IPS-18c (cell line): ENCODE measurements around the gene NFAT5.
"Not testable (repeated sequence)": the region's sequence is repeated elsewhere in the genome, so short reads cannot be mapped to it uniquely, and the experiment has no call there.

Source experiments
- H3K4me3 ChIP-seq: 2 replicates; pipeline ENCODE4 v1.7.0; 2013; ENCODE audit warnings: low read depth, mild to moderate bottlenecking, low read length, moderate library complexity; ENCODE audit not compliant: insufficient read depth
- H3K9me3 ChIP-seq: one replicate; pipeline ENCODE4 v1.6.1; 2013; ENCODE audit warnings: mild to moderate bottlenecking, low read length, moderate library complexity; ENCODE audit not compliant: control insufficient read depth, insufficient read depth

Gene NFAT5

GRCh38 chr16:69729030-69729429 lies 163.3 kb downstream of the NFAT5 start:
- H3K4me3 ChIP-seq, H3K9me3 ChIP-seq: not testable (repeated sequence)

GRCh38 chr16:69731280-69731679 lies 165.5 kb downstream of the NFAT5 start:
- H3K4me3 ChIP-seq, H3K9me3 ChIP-seq: not testable (repeated sequence)

GRCh38 chr16:69732101-69732500 lies 166.3 kb downstream of the NFAT5 start:
- Histone ChIP-seq H3K9me3 (no peaks in the 10 kb centered on the region), H3K4me3 (no peak overlapping the region)

GRCh38 chr16:69741519-69741918 lies 175.8 kb downstream of the NFAT5 start:
- H3K4me3 ChIP-seq, result no peak overlapping the region
- no peaks in the 10 kb centered on the region for H3K9me3 ChIP-seq

- H3K9me3 ChIP-seq, result no peaks in the 10 kb centered on the region
- H3K4me3 ChIP-seq, result no peak overlapping the region
These were observed 176.5 kb downstream of the NFAT5 start for GRCh38 chr16:69741951-69742904.

- Histone ChIP-seq H3K9me3 (no peaks in the 10 kb centered on the region), H3K4me3 (no peak overlapping the region)
These were observed 178.8 kb downstream of the NFAT5 start for GRCh38 chr16:69744363-69745231.

- Histone ChIP-seq H3K4me3 (no peak overlapping the region), H3K9me3 (no peaks in the 10 kb centered on the region)
These were observed 179.5 kb downstream of the NFAT5 start for GRCh38 chr16:69745232-69745612.

- no peaks in the 10 kb centered on the region for H3K9me3 ChIP-seq
- no peak overlapping the region for H3K4me3 ChIP-seq
These were observed 180.2 kb downstream of the NFAT5 start for GRCh38 chr16:69745959-69746358.

GRCh38 chr16:69747115-69747514 lies 181.3 kb downstream of the NFAT5 start:
- H3K4me3 ChIP-seq, result no peak overlapping the region
- H3K9me3 ChIP-seq, result no peaks in the 10 kb centered on the region

- no peaks in the 10 kb centered on the region for H3K9me3 ChIP-seq
- no peak overlapping the region for H3K4me3 ChIP-seq
These were observed 183.1 kb downstream of the NFAT5 start for GRCh38 chr16:69748694-69749345.

GRCh38 chr16:69754143-69754468 lies 188.3 kb downstream of the NFAT5 start:
- Histone ChIP-seq H3K9me3 (no peaks in the 10 kb centered on the region), H3K4me3 (peak overlapping the region; percentile 100)
